HG02642 (cell line): ENCODE results near the gene BCCIP.

Experiments
- ATAC-seq: cut with Tn5 transposase; IDR thresholded peaks from one replicate; pipeline ENCODE4 v1.9.1; 2021; ENCODE audit warnings: mild to moderate bottlenecking; ENCODE audit not compliant: unreplicated experiment, poor library complexity

BCCIP gene

GRCh38 chr10:125882596-125882995 is 59.2 kb downstream of the BCCIP start:
- no peak for ATAC-seq

DNA sequence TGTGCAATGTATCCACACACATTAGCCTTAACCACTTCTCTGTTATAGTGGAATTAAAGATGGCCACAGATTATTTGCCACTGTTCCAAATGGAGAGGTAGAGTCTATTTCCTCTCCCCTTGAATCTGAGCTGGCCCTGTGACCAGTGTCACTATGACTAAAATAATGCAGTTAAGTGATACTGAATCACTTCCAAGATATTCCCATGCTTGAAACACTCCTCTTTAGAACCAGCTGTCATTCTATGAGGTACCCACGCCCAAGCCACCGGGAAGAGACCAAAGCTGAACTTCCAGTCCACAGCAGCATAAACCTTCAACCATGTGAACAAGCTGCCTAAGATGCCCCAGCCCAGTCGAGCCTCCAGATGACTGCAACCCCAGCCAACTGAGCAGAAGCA is 59.9 kb downstream of the BCCIP start:
- ATAC-seq = no peak
